PC-9 (cell line): ENCODE measurements around the gene REL. TPM values are rescaled to one million over a fixed set of nuclear protein-coding genes. Genes with fewer than 3 reads are reported as not detected.

ENCODE experiments used
- BruUV-seq: library from RNA; stranded (reverse); fragments of 400-500 nt; replicated peaks from 2 replicates; lab custom pipeline; 2021; lab: Mats Ljungman, UMichigan
- CTCF ChIA-PET: fragments of 300-600 bp; sonication (Branson Sonifier 250); formaldehyde crosslinking; loops from one replicate; lab custom pipeline; 2022; ENCODE audit warnings: antibody characterized with exemption; lab: Charles Lee
- POLR2A ChIA-PET: fragments of 300-600 bp; sonication (Branson Sonifier 250); formaldehyde crosslinking; loops from one replicate; lab custom pipeline; 2022; ENCODE audit warnings: antibody characterized with exemption; ENCODE audit not compliant: unreplicated experiment; lab: Charles Lee
- DNase-seq, 2 experiments: peaks; one replicate each; pipeline versions ENCODE4 v3.0.0 to v3.0.0-alpha.2; 2015 to 2022; ENCODE audit warnings: mixed read lengths in 1 of 2
- H2AFZ ChIP-seq: fragments of 200-600 bp; sonication (generic); 2 replicates; pipeline ENCODE4 v1.8.1; 2017; ENCODE audit warnings: antibody characterized with exemption
- H3F3A ChIP-seq: fragments of 200-600 bp; sonication (generic); 2 replicates; pipeline ENCODE4 v1.8.1; 2017; ENCODE audit warnings: antibody characterized with exemption, mild to moderate bottlenecking, low read depth; ENCODE audit not compliant: insufficient read depth
- H3K27ac ChIP-seq: fragments of 200-600 bp; sonication (generic); 2 replicates; pipeline ENCODE4 v1.6.1; 2016; ENCODE audit warnings: mixed run types
- H3K27me3 ChIP-seq: fragments of 200-600 bp; sonication (generic); 2 replicates; pipeline ENCODE4 v1.6.1; 2016; ENCODE audit warnings: low read depth, mixed run types; ENCODE audit not compliant: insufficient read depth
- H3K36me3 ChIP-seq: fragments of 200-600 bp; sonication (generic); 2 replicates; pipeline ENCODE4 v1.6.1; 2016; ENCODE audit warnings: low read depth, mixed run types
- H3K4me1 ChIP-seq: fragments of 200-600 bp; sonication (generic); replicated peaks from 2 replicates; pipeline ENCODE4 v1.6.1; 2016; ENCODE audit warnings: mixed run types; ENCODE audit not compliant: insufficient read depth
- H3K4me2 ChIP-seq: fragments of 200-600 bp; sonication (generic); 2 replicates; pipeline ENCODE4 v1.6.1; 2017; ENCODE audit warnings: mixed run types
- H3K4me3 ChIP-seq: fragments of 200-600 bp; sonication (generic); 2 replicates; pipeline ENCODE4 v1.6.1; 2016; ENCODE audit warnings: mixed run types
- H3K79me2 ChIP-seq: fragments of 200-600 bp; sonication (generic); 2 replicates; pipeline ENCODE4 v1.6.1; 2017; ENCODE audit warnings: low read depth, mixed run types
- H3K9me2 ChIP-seq: fragments of 200-600 bp; sonication (generic); 2 replicates; pipeline ENCODE4 v1.8.1; 2017; ENCODE audit warnings: mild to moderate bottlenecking; ENCODE audit not compliant: insufficient read depth
- H3K9me3 ChIP-seq: fragments of 200-600 bp; sonication (generic); 2 replicates; pipeline ENCODE4 v1.8.1; 2016; ENCODE audit warnings: low read depth; ENCODE audit not compliant: insufficient read depth
- H4K20me1 ChIP-seq: fragments of 200-600 bp; sonication (generic); 2 replicates; pipeline ENCODE4 v1.8.1; 2017; ENCODE audit not compliant: insufficient read depth
- EZH2 ChIP-seq: fragments of 200-600 bp; sonication (generic); IDR thresholded peaks from 2 replicates; pipeline ENCODE4 v1.8.0; 2017; ENCODE audit warnings: antibody characterized with exemption, low read depth
- intact Hi-C: fragments of 100-400 bp; cut with micrococcal nuclease; formaldehyde crosslinking; loops from one replicate; pipeline ENCODE4 v1.10.0; 2022; ENCODE audit not compliant: unreplicated experiment
- total RNA-seq: library from RNA; stranded (reverse); gene quantifications from 2 replicates; pipeline ENCODE4 v1.2.3, GENCODE V29; 2021
- TF ChIP-seq, protein P1 (sequence below): fragments of 200-600 bp; sonication (generic); conservative IDR thresholded peaks from 2 replicates; pipeline ENCODE4 v1.6.1; 2017; ENCODE audit warnings: mixed run types, antibody characterized with exemption, mild to moderate bottlenecking, moderate library complexity

REL gene
- total RNA-seq, 1 experiment from 2014 or later, result 13.3 TPM

DNA sequence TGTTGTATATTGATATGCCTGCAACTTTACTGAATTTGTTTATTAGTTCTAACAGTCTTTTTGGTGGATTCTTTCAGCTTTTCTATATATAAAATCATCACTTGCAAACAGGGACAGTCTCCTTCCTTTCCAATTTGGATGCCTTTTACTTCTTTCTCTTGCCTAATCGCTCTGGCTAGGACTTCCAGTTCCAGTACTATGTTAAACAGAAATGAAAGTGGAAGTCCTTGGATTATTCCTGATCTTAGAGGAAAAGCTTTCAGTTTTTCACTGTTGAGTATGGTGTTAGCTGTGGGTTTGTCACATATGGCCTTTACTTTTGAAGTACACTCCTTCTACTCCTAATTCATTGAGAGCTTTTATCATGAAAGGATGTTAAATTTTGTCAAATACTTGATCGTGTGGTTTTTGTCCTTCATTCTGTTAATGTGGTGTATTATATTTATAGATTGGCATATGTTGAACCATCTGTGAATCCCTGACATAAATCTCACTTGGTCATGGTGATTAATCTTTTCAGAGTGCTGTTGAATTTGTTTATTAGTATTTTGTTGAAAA is 52.9 kb downstream of the REL start:
- no peak for DNase-seq
- Histone ChIP-seq H2AFZ (no peak overlapping the region), H3K4me3 (no peak overlapping the region), H3K27ac (no peak overlapping the region), H3F3A (no peaks in the 10 kb centered on the region), H3K4me2 (no peak overlapping the region), H3K27me3 (no peaks in the 10 kb centered on the region), H3K4me1 (no peaks in the 10 kb centered on the region), H3K9me3 (no peaks in the 10 kb centered on the region), H3K9me2 (no peaks in the 10 kb centered on the region), H3K36me3 (no peaks in the 10 kb centered on the region), H4K20me1 (0 out of 2 replicates have a peak, but pooled peaks cover 1% of the 10 kb centered on the region), H3K79me2 (no peaks in the 10 kb centered on the region)
- no TSS peak for BruUV-seq
- TF ChIP-seq, protein P1, sequence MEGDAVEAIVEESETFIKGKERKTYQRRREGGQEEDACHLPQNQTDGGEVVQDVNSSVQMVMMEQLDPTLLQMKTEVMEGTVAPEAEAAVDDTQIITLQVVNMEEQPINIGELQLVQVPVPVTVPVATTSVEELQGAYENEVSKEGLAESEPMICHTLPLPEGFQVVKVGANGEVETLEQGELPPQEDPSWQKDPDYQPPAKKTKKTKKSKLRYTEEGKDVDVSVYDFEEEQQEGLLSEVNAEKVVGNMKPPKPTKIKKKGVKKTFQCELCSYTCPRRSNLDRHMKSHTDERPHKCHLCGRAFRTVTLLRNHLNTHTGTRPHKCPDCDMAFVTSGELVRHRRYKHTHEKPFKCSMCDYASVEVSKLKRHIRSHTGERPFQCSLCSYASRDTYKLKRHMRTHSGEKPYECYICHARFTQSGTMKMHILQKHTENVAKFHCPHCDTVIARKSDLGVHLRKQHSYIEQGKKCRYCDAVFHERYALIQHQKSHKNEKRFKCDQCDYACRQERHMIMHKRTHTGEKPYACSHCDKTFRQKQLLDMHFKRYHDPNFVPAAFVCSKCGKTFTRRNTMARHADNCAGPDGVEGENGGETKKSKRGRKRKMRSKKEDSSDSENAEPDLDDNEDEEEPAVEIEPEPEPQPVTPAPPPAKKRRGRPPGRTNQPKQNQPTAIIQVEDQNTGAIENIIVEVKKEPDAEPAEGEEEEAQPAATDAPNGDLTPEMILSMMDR, result no peak
- TF ChIP-seq EZH2, result no peak
- CTCF ChIA-PET, result no interaction called here
- intact Hi-C loops, result no loop called here
- POLR2A ChIA-PET, result no interaction called here

DNA sequence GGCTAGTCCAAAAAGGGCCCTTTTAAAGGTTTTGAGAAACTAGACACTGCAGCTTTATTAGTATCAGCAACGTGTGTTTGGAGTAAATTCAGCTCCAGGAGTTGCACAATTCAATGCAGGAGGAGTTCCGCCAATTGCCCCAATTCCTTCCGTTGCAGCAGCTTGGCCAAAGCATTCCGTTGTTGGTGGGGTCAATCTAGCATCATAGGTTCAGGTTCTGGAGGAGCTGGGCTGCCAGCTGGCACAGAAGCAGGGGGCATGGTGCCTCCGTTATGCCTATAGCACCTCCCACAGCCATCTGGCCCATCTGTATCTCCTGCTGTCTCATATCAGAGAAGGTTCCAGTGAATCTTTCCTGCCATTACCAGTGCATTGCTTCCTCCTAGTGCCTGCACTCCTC is 55.4 kb downstream of the REL start:
- H3K79me2 ChIP-seq, result no peaks in the 10 kb centered on the region
- intact Hi-C loops, result no loop called here
- ChIA-PET POLR2A (no interaction called here), CTCF (no interaction called here)
- no peak overlapping the region for H3K4me3 ChIP-seq
- no peak for DNase-seq
- H2AFZ ChIP-seq, result no peak overlapping the region
- H3F3A ChIP-seq, result no peaks in the 10 kb centered on the region
- no peaks in the 10 kb centered on the region for H3K9me3 ChIP-seq
- no TSS peak for BruUV-seq
- no peak overlapping the region for H3K27ac ChIP-seq
- TF ChIP-seq EZH2, result no peak
- TF ChIP-seq, protein P1, result no peak
- no peaks in the 10 kb centered on the region for H3K27me3 ChIP-seq
- H3K4me1 ChIP-seq, result no peaks in the 10 kb centered on the region
- no peaks in the 10 kb centered on the region for H3K9me2 ChIP-seq
- H3K36me3 ChIP-seq, result no peaks in the 10 kb centered on the region
- H4K20me1 ChIP-seq, result 0 out of 2 replicates have a peak, but pooled peaks cover 5% of the 10 kb centered on the region
- no peak overlapping the region for H3K4me2 ChIP-seq

DNA sequence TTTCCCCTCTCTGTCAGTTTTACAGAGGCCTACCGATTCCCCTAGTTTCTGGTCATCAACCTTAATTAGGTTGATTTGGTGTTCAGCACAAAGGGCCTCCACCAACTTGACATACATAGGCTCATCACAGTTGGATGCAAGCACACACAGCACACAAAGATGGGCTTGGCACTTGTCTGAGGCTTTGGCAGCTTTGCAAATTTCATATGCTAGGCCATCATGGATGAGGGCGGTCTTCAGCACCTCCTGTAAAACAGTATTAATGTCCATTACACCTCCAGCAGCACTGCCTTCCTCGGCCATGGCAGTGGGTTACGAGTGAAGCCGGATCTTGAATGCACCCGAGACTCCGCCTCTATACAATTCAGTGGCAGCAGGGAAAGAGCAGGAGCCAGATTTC is 56.9 kb downstream of the REL start:
- no peaks in the 10 kb centered on the region for H3K4me1 ChIP-seq
- no peaks in the 10 kb centered on the region for H3K9me3 ChIP-seq
- ChIA-PET POLR2A (no interaction called here), CTCF (no interaction called here)
- no peak overlapping the region for H2AFZ ChIP-seq
- H3K79me2 ChIP-seq, result no peaks in the 10 kb centered on the region
- no peak overlapping the region for H3K4me2 ChIP-seq
- no peaks in the 10 kb centered on the region for H3K9me2 ChIP-seq
- H4K20me1 ChIP-seq, result 0 out of 2 replicates have a peak, but pooled peaks cover 5% of the 10 kb centered on the region
- no peaks in the 10 kb centered on the region for H3F3A ChIP-seq
- H3K36me3 ChIP-seq, result no peaks in the 10 kb centered on the region
- no TSS peak for BruUV-seq
- no peak for TF ChIP-seq EZH2
- TF ChIP-seq, protein P1, result no peak
- intact Hi-C loops, result no loop called here
- H3K27ac ChIP-seq, result no peak overlapping the region
- no peak overlapping the region for H3K4me3 ChIP-seq
- DNase-seq, result no peak
- H3K27me3 ChIP-seq, result no peaks in the 10 kb centered on the region
